K562 (cell line): ENCODE results near the gene THBS1. TPM values are rescaled to one million over a fixed set of nuclear protein-coding genes. Genes with fewer than 3 reads are reported as not detected.

Experiments used
- ATAC-seq: fragments of 200-7000 bp; cut with Tn5 transposase; 3 replicates; pipeline ENCODE4 v1.9.1; 2020; ENCODE audit warnings: moderate library complexity
- BruUV-seq: library from RNA; stranded (reverse); fragments of 400-500 nt; replicated peaks from 2 replicates; lab custom pipeline; 2021; lab: Mats Ljungman, UMichigan
- CTCF ChIA-PET: fragments of 300-600 bp; formaldehyde crosslinking; extraction: SDS; loops from one replicate; lab custom pipeline; 2021; ENCODE audit warnings: low intra/inter-chr PET ratio; lab: Yijun Ruan, JAX
- POLR2A ChIA-PET: fragments of 300-600, 350-650 bp; sonication (Branson Sonifier 250); formaldehyde crosslinking; extraction: SDS; loops from one replicate; lab custom pipeline; 2021; ENCODE audit warnings: antibody characterized with exemption, inconsistent platforms; lab: Yijun Ruan, JAX
- DNase-seq, 4 experiments: peaks; one replicate each; pipeline versions ENCODE4 v3.0.0 to v3.0.0-alpha.2; 2011 to 2018; ENCODE audit warnings: low spot score in 3 of 4, mixed read lengths in 3 of 4; ENCODE audit errors: extremely low read depth in 1 of 4
- FAIRE-seq: peaks from 2 replicates; lab custom pipeline; 2011; peaks lifted over from hg19 to GRCh38; lab: Jason Lieb, UNC
- H2AFZ ChIP-seq: 2 replicates; pipeline ENCODE4 v1.6.0; 2011; ENCODE audit warnings: low read depth, low read length, control low read depth, inconsistent platforms
- H3K27ac ChIP-seq: fragments of 200-600 bp; 3 replicates; pipeline ENCODE4 v1.8.0; 2011; ENCODE audit warnings: low read depth, mild to moderate bottlenecking, control low read depth, inconsistent platforms, low read length, moderate library complexity, mixed read lengths; ENCODE audit errors: extremely low read depth
- H3K27me3 ChIP-seq, 2 experiments: fragments of 300-600 bp in 1 of 2; 2 replicates in 1 of 2; 3 replicates in 1 of 2; pipeline versions ENCODE4 v1.6.0 to v1.8.0; 2011; ENCODE audit warnings: inconsistent platforms in 2 of 2, low read length in 2 of 2, mild to moderate bottlenecking in 1 of 2, mixed read lengths in 1 of 2, moderate library complexity in 1 of 2; ENCODE audit not compliant: control insufficient read depth in 2 of 2, insufficient read depth in 2 of 2
- H3K36me3 ChIP-seq: fragments of 300-600 bp; 3 replicates; pipeline ENCODE4 v1.8.0; 2011; ENCODE audit warnings: mild to moderate bottlenecking, low read length, inconsistent platforms; ENCODE audit not compliant: control insufficient read depth, insufficient read depth
- H3K4me1 ChIP-seq, 2 experiments: fragments of 200-600 bp in 1 of 2; replicated peaks in 1 of 2; 2 replicates in 1 of 2; 3 replicates in 1 of 2; pipeline versions ENCODE4 v1.5.1 to v1.8.0; 2011; ENCODE audit warnings: inconsistent platforms in 2 of 2, low read length in 2 of 2, mild to moderate bottlenecking in 1 of 2, mixed read lengths in 1 of 2, moderate library complexity in 1 of 2; ENCODE audit not compliant: control insufficient read depth in 2 of 2, insufficient read depth in 2 of 2
- H3K4me2 ChIP-seq: 2 replicates; pipeline ENCODE4 v1.6.1; 2011; ENCODE audit warnings: low read length, control low read depth, inconsistent platforms, mixed read lengths; ENCODE audit not compliant: insufficient read depth
- H3K4me3 ChIP-seq: fragments of 200-600 bp; sonication (generic), shearing (Covaris generic); 2 replicates; pipeline ENCODE4 v1.5.1; 2016; ENCODE audit warnings: control low read depth, inconsistent platforms
- H3K79me2 ChIP-seq: fragments of 200-600 bp; 3 replicates; pipeline ENCODE4 v1.8.0; 2011; ENCODE audit warnings: low read length, inconsistent platforms; ENCODE audit not compliant: control insufficient read depth, insufficient read depth
- H3K9ac ChIP-seq, 2 experiments: 2 replicates each; pipeline versions ENCODE4 v1.6.0 to v1.6.1; 2011; ENCODE audit warnings: low read depth in 2 of 2, low read length in 2 of 2, control low read depth in 1 of 2, inconsistent platforms in 1 of 2, mild to moderate bottlenecking in 1 of 2, mixed read lengths in 1 of 2; ENCODE audit not compliant: insufficient read depth in 1 of 2
- H3K9me1 ChIP-seq: one replicate; pipeline ENCODE4 v1.6.0; 2011; ENCODE audit warnings: inconsistent platforms, mild to moderate bottlenecking, low read length, moderate library complexity; ENCODE audit not compliant: control insufficient read depth, insufficient read depth
- H3K9me3 ChIP-seq: replicated peaks from 2 replicates; pipeline ENCODE4 v1.5.1; 2011; ENCODE audit warnings: low read depth, low read length, inconsistent platforms; ENCODE audit not compliant: control insufficient read depth, insufficient read depth
- H4K20me1 ChIP-seq: replicated peaks from 2 replicates; pipeline ENCODE4 v1.6.1; 2011; ENCODE audit warnings: low read length, inconsistent platforms, mixed read lengths; ENCODE audit not compliant: control insufficient read depth, insufficient read depth
- HSF4 ChIP-seq: fragments of 250-450 bp; sonication (Bioruptor Pico); IDR thresholded peaks from 2 replicates; pipeline ENCODE4 v2.1.2; 2022; ENCODE audit warnings: mild to moderate bottlenecking, moderate library complexity, borderline replicate concordance
- MIER1 ChIP-seq: fragments of 450-650 bp; IDR thresholded peaks from 2 replicates; pipeline ENCODE4 v1.6.1; 2016; ENCODE audit warnings: antibody characterized with exemption, mild to moderate bottlenecking, low read depth
- POLR2B ChIP-seq: fragments of 450-650 bp; IDR thresholded peaks from 2 replicates; pipeline ENCODE4 v1.6.1; 2018; ENCODE audit warnings: low read depth; ENCODE audit not compliant: partially characterized antibody
- RCOR1 ChIP-seq, 2 experiments: IDR thresholded peaks; 2 replicates each; pipeline ENCODE4 v1.6.1; 2012; ENCODE audit warnings: low read depth in 2 of 2, low read length in 2 of 2, borderline replicate concordance in 1 of 2, improper control_type of control experiment in 1 of 2
- STAG1 ChIP-seq: sonication (generic); formaldehyde crosslinking; IDR thresholded peaks from 2 replicates; pipeline ENCODE4 v1.5.0; 2020; ENCODE audit warnings: missing genetic modification reagents, borderline replicate concordance
- TBP ChIP-seq: optimal IDR thresholded peaks from 2 replicates; pipeline ENCODE3; 2011; ENCODE audit warnings: low read depth, low read length, improper control_type of control experiment
- TGIF2 ChIP-seq: sonication (generic); formaldehyde crosslinking; IDR thresholded peaks from 2 replicates; pipeline ENCODE4 v1.8.1; 2022; ENCODE audit warnings: mild to moderate bottlenecking, missing genetic modification reagents, moderate library complexity
- ZNF592 ChIP-seq: fragments of 450-650 bp; IDR thresholded peaks from 2 replicates; pipeline ENCODE4 v1.6.1; 2017; ENCODE audit warnings: antibody characterized with exemption, mild to moderate bottlenecking
- WGBS: fragments of 100-300 bp; shearing (Covaris generic); methylation state at CpG from one replicate; pipeline ENCODE4 v1.1.6; 2016; ENCODE audit warnings: low coverage, mixed read lengths; ENCODE audit not compliant: insufficient coverage; ENCODE audit errors: missing lambda C conversion rate; 5-methylcytosine and 5-hydroxymethylcytosine counted together
- in situ Hi-C: fragments of 300-500 bp; cut with MboI; formaldehyde crosslinking; loops from 4 replicates; pipeline ENCODE4 v1.15.0; 2018; ENCODE audit warnings: inconsistent platforms, mixed read lengths
- intact Hi-C: fragments of 100-400 bp; cut with micrococcal nuclease; formaldehyde crosslinking; loops from 2 replicates; pipeline ENCODE4 v1.14.2; 2022
- polyA plus RNA-seq, 8 experiments: library from polyadenylated mRNA; depleted of rRNA in 4 of 8; stranded (reverse) in 5 of 8; unstranded in 3 of 8; fragments of >200 nt; fragmentation: Nextera tagmentation in 2 of 8; fragmentation: Illumina TruSeq in 1 of 8; extraction: Ambion mirVana in 2 of 8; extraction: Trizol in 1 of 8; gene quantifications; 2 replicates each; pipeline versions ENCODE4 v1.2.1 to v1.2.3, GENCODE V29; 2011 to 2014; ENCODE audit warnings: inconsistent platforms in 1 of 8, missing spikeins in 1 of 8
- total RNA-seq, 7 experiments: library from RNA; depleted of rRNA in 6 of 7; stranded (reverse); fragments of >200 nt in 6 of 7; fragmentation: Illumina TruSeq in 2 of 7; extraction: Trizol in 2 of 7; gene quantifications; 2 replicates each; pipeline versions ENCODE4 v1.2.1 to v1.2.3, GENCODE V29; 2011 to 2021; ENCODE audit warnings: low replicate concordance in 1 of 7
- TF ChIP-seq, protein P1 (sequence below): fragments of 450-650 bp; IDR thresholded peaks from 2 replicates; pipeline ENCODE4 v1.6.1; 2016

Gene THBS1
- total and polyA plus RNA-seq, 9 of the 15 experiments (the other 6 are each of a cell fraction or from before 2014, with no cell fraction given), result 0.04 to 1.3 (median 0.40) TPM

DNA sequence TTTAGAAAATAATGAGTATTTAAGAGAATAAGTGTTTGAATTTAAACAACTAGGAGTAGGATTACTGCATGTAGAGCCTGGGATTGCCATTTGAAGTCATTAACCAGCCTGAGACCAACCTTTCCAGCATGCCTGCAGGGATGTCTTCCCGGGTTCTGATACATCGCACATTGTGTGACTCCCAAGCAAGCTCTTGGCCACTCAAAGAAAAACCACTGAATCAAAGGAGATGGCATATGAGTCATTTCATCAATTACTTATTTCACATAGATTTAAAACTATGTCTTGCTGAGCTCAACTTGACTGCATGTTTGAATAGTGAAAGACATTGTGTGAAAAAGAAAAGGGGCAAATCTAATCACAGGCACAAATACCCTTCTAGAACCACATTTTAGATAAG, 15.0 kb upstream of the THBS1 start:
- Histone ChIP-seq H3K27me3 (peaks cover 16 to 29% of the 10 kb centered on the region in 2 experiments), H3K4me1 (no peaks in the 10 kb centered on the region; a peak in 1 of 5 replicates), H3K9me3 (no peaks in the 10 kb centered on the region), H3K4me3 (no peak overlapping the region), H4K20me1 (no peaks in the 10 kb centered on the region), H3K9me1 (no peaks in the 10 kb centered on the region)
- DNase-seq, result no peak
- POLR2A ChIA-PET, result no interaction called here
- in situ Hi-C loops, result no loop called here
- TF ChIP-seq HSF4, result no peak
- TF ChIP-seq TBP, result no peak
- TF ChIP-seq, protein P1, sequence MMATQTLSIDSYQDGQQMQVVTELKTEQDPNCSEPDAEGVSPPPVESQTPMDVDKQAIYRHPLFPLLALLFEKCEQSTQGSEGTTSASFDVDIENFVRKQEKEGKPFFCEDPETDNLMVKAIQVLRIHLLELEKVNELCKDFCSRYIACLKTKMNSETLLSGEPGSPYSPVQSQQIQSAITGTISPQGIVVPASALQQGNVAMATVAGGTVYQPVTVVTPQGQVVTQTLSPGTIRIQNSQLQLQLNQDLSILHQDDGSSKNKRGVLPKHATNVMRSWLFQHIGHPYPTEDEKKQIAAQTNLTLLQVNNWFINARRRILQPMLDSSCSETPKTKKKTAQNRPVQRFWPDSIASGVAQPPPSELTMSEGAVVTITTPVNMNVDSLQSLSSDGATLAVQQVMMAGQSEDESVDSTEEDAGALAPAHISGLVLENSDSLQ, result no peak
- TF ChIP-seq RCOR1 (IDR thresholded peaks at IDR 0.05; ENCODE audit: borderline replicate concordance in 1 of 2, low read depth in 2 of 2, low read length in 2 of 2), result no peak
- no peak for TF ChIP-seq STAG1 (CRISPR knock-in tag)
- TF ChIP-seq ZNF592, result no peak
- TF ChIP-seq TGIF2 (CRISPR knock-in tag), result no peak
- no peak for TF ChIP-seq POLR2B
- no peak for TF ChIP-seq MIER1
- TF ChIP-seq, all 486 proteins: peak for 0
- no peak for FAIRE-seq
- ATAC-seq, result no peak
- Histone ChIP-seq H3K4me2 (no peak overlapping the region), H3K27ac (no peak overlapping the region), H2AFZ (no peak overlapping the region), H3K9ac (no peak overlapping the region), H3K36me3 (no peaks in the 10 kb centered on the region), H3K79me2 (no peaks in the 10 kb centered on the region)
- 4% methylated on average over 2 of the region's 2 CpGs for WGBS
- intact Hi-C loops, result loop anchor here (10.0 kb wide), 1 partner anchor 111 kb away; no protein-coding TSS in a partner anchor
- no TSS peak for BruUV-seq
- CTCF ChIA-PET, result no interaction called here
